Skeletal muscle satellite cell (primary cell): ENCODE results near the gene CATSPER3.

Experiments used
- H3K27me3 ChIP-seq: 2 replicates; pipeline ENCODE4 v1.7.0; 2013; ENCODE audit warnings: low read length; ENCODE audit not compliant: control insufficient read depth, insufficient read depth
- H3K36me3 ChIP-seq: 2 replicates; pipeline ENCODE4 v1.7.0; 2013; ENCODE audit warnings: mild to moderate bottlenecking, control low read depth, low read length; ENCODE audit not compliant: insufficient read depth
- H3K4me1 ChIP-seq: 2 replicates; pipeline ENCODE4 v1.7.0; 2013; ENCODE audit warnings: low read length; ENCODE audit not compliant: control insufficient read depth, insufficient read depth
- H3K4me2 ChIP-seq: 2 replicates; pipeline ENCODE4 v1.7.0; 2013; ENCODE audit warnings: mild to moderate bottlenecking, low read length
- H3K4me3 ChIP-seq: 2 replicates; pipeline ENCODE4 v1.7.0; 2013; ENCODE audit warnings: low read length
- H3K9ac ChIP-seq: 2 replicates; pipeline ENCODE4 v1.7.0; 2013; ENCODE audit warnings: mild to moderate bottlenecking, low read depth, low read length, moderate library complexity
- H3K9me3 ChIP-seq: replicated peaks from 2 replicates; pipeline ENCODE4 v1.7.0; 2013; ENCODE audit warnings: mild to moderate bottlenecking, control low read depth, low read length

The CATSPER3 gene

GRCh38 chr5:135032999-135033861 is 65.5 kb downstream of the CATSPER3 start:
- H3K9me3 ChIP-seq: peaks cover 4% of the 10 kb centered on the region
- no peaks in the 10 kb centered on the region for H3K36me3 ChIP-seq
- peaks cover 69% of the 10 kb centered on the region for H3K27me3 ChIP-seq
- H3K4me3 ChIP-seq: peak overlapping the region; percentile 67
- peak overlapping the region; percentile 93 for H3K4me2 ChIP-seq
- H3K9ac ChIP-seq: peak overlapping the region; percentile 57
- H3K4me1 ChIP-seq: peaks cover 2% of the 10 kb centered on the region

GRCh38 chr5:135033901-135034235 is 66.2 kb downstream of the CATSPER3 start, which contains the start of gene PITX1:
Gene PITX1, minus strand, starts transcription at chr5:135034228. Its CDS starts 347 bp downstream, at chr5:135033881.
- peak within 1 kb of the TSS; percentile 93 for H3K4me2 ChIP-seq
- peak within 1 kb of the TSS; percentile 67 for H3K4me3 ChIP-seq
- peaks cover 2% of the 10 kb centered on the region for H3K4me1 ChIP-seq
- H3K9me3 ChIP-seq: peaks cover 2% of the 10 kb centered on the region
- H3K36me3 ChIP-seq: no peaks in the 10 kb centered on the region
- H3K27me3 ChIP-seq: peaks cover 71% of the 10 kb centered on the region
- peak within 1 kb of the TSS; percentile 57 for H3K9ac ChIP-seq

GRCh38 chr5:135034236-135034962 is 66.7 kb downstream of the CATSPER3 start:
- H3K9me3 ChIP-seq: no peaks in the 10 kb centered on the region
- H3K36me3 ChIP-seq: no peaks in the 10 kb centered on the region
- peak overlapping the region; percentile 93 for H3K4me2 ChIP-seq
- peaks cover 71% of the 10 kb centered on the region for H3K27me3 ChIP-seq
- peak overlapping the region; percentile 67 for H3K4me3 ChIP-seq
- H3K9ac ChIP-seq: no peak overlapping the region
- peaks cover 7% of the 10 kb centered on the region for H3K4me1 ChIP-seq

GRCh38 chr5:135034963-135035677 is 67.4 kb downstream of the CATSPER3 start:
- H3K4me1 ChIP-seq: peaks cover 7% of the 10 kb centered on the region
- H3K9me3 ChIP-seq: no peaks in the 10 kb centered on the region
- H3K9ac ChIP-seq: no peak overlapping the region
- H3K36me3 ChIP-seq: no peaks in the 10 kb centered on the region
- H3K27me3 ChIP-seq: peaks cover 71% of the 10 kb centered on the region
- H3K4me2 ChIP-seq: no peak overlapping the region
- no peak overlapping the region for H3K4me3 ChIP-seq

- H3K4me1 ChIP-seq: peaks cover 7% of the 10 kb centered on the region
- no peaks in the 10 kb centered on the region for H3K36me3 ChIP-seq
- no peak overlapping the region for H3K9ac ChIP-seq
- no peak overlapping the region for H3K4me3 ChIP-seq
- H3K27me3 ChIP-seq: peaks cover 71% of the 10 kb centered on the region
- H3K9me3 ChIP-seq: no peaks in the 10 kb centered on the region
- no peak overlapping the region for H3K4me2 ChIP-seq
Measured at GRCh38 chr5:135035678-135036030, 67.9 kb downstream of the CATSPER3 start.

GRCh38 chr5:135036405-135036804 is 68.7 kb downstream of the CATSPER3 start:
- H3K9me3 ChIP-seq: no peaks in the 10 kb centered on the region
- H3K4me3 ChIP-seq: no peak overlapping the region
- peaks cover 7% of the 10 kb centered on the region for H3K4me1 ChIP-seq
- no peak overlapping the region for H3K9ac ChIP-seq
- no peaks in the 10 kb centered on the region for H3K36me3 ChIP-seq
- no peak overlapping the region for H3K4me2 ChIP-seq
- H3K27me3 ChIP-seq: peaks cover 71% of the 10 kb centered on the region

- Histone ChIP-seq H3K9ac (no peak overlapping the region), H3K36me3 (no peaks in the 10 kb centered on the region), H3K27me3 (peaks cover 76% of the 10 kb centered on the region), H3K4me2 (no peak overlapping the region), H3K9me3 (no peaks in the 10 kb centered on the region), H3K4me1 (peaks cover 7% of the 10 kb centered on the region), H3K4me3 (no peak overlapping the region)
Measured at GRCh38 chr5:135037519-135038204, 70.0 kb downstream of the CATSPER3 start.

GRCh38 chr5:135038205-135038812 is 70.6 kb downstream of the CATSPER3 start:
- Histone ChIP-seq H3K4me3 (no peak overlapping the region), H3K36me3 (no peaks in the 10 kb centered on the region), H3K4me1 (peaks cover 5% of the 10 kb centered on the region), H3K9me3 (no peaks in the 10 kb centered on the region), H3K27me3 (peaks cover 83% of the 10 kb centered on the region), H3K4me2 (no peak overlapping the region), H3K9ac (no peak overlapping the region)

DNA sequence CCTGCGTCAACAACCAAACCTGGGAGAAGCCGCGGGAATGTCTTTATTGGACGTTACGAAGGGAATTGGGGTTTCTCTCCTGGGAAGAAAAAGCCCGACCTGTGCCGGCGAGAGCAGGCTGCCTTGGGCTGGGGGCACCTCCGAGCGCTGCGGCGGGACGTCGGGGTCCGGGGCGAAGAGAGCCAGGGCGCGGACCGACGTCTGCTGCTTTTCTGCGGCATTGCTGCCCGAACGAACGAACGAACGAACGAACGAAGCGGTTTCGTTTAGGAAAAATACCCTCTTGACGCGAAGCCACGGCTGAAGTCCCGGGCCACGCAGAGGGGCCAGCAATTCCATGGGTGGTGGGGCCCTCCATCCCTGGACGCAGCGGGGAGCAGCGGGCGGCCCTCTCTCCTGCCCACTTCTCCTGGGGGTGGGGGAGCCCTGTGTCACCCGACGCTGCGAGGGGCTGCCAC is 71.1 kb downstream of the CATSPER3 start:
- no peak overlapping the region for H3K9ac ChIP-seq
- H3K27me3 ChIP-seq: peaks cover 88% of the 10 kb centered on the region
- no peaks in the 10 kb centered on the region for H3K36me3 ChIP-seq
- H3K9me3 ChIP-seq: no peaks in the 10 kb centered on the region
- peaks cover 5% of the 10 kb centered on the region for H3K4me1 ChIP-seq
- no peak overlapping the region for H3K4me3 ChIP-seq
- peak overlapping the region; percentile 68 for H3K4me2 ChIP-seq

DNA sequence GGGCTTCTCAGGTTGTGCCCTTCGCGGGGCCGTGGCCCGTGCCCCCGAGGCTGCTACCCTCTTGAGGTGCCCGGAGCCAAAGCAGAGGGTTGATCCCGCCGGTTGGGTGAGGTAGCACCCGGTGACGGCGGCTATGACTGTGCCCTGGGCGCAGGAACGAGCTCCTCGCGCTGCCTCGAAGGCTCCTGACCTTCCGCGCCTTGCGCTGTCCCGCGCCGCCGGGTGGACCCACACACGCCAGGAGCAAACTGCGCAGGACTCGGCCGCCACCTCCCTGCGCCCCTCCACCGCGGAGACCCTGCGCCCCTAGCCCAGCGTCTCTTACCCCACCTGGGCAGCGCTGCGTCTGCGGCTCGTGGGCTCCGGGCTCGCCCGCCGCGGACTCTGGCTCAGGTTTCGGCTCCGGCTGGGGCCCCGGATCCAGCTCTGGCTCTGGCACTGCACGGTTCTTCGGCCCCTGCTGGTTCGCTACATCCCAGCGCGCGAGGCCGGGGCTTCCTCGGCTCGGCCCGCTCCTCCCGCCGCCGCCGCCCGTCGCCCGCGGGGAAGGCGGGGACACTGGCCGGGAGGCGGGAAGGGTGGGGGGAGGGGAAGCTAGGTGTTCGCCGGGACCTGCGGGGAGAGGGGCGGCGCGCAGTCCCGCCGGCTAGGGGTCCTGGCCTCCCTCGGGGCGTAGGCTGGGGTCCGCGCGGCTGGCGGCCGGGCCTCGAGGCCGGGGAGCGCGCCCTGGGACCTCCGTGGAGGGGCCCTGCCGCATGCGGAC is 71.7 kb downstream of the CATSPER3 start:
- Histone ChIP-seq H3K4me2 (peak overlapping the region; percentile 68), H3K4me1 (peaks cover 5% of the 10 kb centered on the region), H3K9me3 (no peaks in the 10 kb centered on the region)

More for the DNA sequence above, 71.7 kb downstream of the CATSPER3 start:
- Histone ChIP-seq H3K27me3 (peaks cover 93% of the 10 kb centered on the region), H3K4me3 (peak overlapping the region; percentile 39), H3K36me3 (no peaks in the 10 kb centered on the region), H3K9ac (no peak overlapping the region)
